ENCODE data around the gene UROC1. TPM values are rescaled to one million over a fixed set of nuclear protein-coding genes. Genes with fewer than 3 reads are reported as not detected.

The UROC1 gene
- total and polyA plus RNA-seq, 5 donors, result not detected

DNA sequence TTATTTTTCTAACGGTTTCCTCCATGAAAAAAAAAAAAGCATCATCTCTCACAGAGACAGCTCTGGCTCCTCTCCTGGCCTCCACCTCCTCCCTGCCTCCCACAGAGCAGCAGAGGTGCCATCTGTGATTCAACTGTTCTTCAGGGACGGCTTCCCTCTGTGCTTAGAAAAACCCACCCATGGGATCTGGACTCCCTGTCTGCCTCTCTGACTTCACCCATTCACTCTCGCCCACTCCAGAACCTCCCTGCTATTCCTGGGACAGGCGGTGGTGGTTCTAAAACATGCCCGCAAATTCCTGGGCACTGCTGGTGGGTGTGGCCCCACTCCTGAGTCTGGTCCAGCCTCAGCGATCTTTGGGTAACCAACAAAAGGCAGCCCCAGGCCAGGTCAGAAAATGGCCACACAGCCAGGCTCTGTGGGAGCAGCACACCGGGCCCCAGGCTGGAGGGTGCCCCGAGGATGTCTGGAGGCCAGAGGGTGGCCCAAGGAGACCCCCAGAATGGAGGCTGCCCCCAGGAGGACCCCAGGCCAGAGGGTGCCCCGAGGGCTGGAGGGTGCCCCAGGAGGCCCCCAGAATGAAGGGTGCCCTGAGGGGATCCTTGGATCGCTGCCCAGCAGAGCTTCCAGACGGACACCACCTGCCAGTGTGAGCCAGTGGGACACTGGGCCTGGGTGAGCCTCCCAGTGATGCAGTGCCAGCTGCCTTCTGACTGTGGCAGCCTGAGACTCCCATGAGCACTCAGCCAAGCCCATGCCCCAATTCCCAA, 3.7 kb upstream of the UROC1 start:
- no peaks in the 10 kb centered on the region for H3K4me1 ChIP-seq (ENCODE audit: control insufficient read depth, insufficient read depth, low read length)
- intact Hi-C loops (cut with DNase I), result loop anchor here in 3 of 4 donors (10.0 kb wide), 2 partner anchors 103 to 1023 kb away; no protein-coding TSS in a partner anchor
- DNase-seq (peak in 1 of 3 donors; percentile 40), ATAC-seq (no peak)
- no peak overlapping the region for H3K4me3 ChIP-seq (ENCODE audit: low read length)
- H3K9me3 ChIP-seq (ENCODE audit: control insufficient read depth, low read length), result no peaks in the 10 kb centered on the region
- WGBS, result 73% methylated on average over 11 of the region's 11 CpGs
- no peak overlapping the region for H3K27ac ChIP-seq (ENCODE audit: low read length)
- no peaks in the 10 kb centered on the region for H3K27me3 ChIP-seq (ENCODE audit: control insufficient read depth, insufficient read depth)

DNA sequence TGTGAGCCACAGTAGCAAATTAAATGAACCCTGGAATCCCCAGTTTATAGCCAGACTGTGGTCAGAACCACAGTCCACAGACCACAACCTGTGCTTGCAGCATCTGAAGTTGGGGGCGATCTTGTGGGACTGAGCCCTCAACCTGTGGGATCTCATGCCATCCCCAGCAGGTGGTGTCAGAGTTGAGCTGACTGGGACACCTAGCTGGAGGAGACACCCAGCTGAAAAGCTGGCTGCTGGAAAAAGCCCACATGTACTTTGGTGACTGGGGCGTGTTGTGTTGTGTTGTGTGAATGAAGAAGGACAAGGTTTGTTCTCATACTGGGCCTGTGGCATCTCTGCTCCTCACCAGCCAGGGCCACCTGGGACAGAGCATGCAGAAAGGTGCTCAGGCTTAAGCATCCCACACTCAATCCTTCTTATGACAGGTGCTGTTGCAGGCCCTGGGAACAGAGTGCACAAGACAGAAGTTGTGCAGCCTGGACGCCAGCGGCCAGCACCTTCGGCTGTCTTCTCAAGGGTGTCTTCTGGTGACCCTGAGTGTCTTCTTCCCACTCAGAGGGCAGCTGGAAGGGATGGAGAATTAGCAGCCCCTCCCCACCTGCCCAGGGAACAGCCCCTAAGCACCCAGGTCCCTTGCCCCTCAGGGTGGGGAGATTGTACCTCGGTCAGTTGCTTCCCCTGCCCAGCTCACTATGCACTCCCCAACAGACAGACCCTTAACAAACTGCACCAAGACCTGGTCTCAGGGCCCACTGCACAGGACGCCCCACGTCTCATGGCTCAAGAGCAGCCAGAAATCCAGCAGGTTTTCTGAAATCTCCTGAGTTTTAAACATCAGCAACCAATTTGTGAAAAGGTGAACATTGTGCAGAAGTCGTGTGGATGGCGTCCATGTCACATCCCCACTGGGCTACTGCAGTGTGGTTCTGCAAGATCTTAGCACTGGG, 2.2 kb upstream of the UROC1 start:
- intact Hi-C loops (cut with DNase I), result loop anchor here in 3 of 4 donors (10.0 kb wide), 2 partner anchors 105 to 1025 kb away; no protein-coding TSS in a partner anchor
- no peak overlapping the region for H3K27ac ChIP-seq (ENCODE audit: low read length)

DNA sequence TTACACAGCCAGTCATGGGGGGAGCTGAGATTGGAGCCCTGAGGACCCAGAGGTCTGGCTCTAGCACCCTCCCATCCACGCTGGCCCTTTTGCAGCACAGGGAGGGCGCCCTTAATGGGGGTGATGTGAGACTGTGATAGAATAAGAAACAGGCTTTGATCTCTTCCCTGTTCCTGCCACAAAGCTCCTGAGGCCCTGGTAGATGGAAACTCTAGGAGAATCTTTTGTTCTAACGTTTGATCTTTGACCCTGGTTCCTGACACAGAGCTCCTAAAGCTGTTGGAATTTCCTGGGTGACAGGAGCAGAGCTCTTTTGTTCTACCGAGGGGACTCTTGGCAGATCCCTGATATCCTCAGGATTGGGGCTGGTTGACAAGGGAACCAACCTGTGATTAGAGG, 1.2 kb upstream of the UROC1 start:
- DNase-seq (no peak), ATAC-seq (no peak)
- H3K27ac ChIP-seq (ENCODE audit: low read length), result no peak overlapping the region
- H3K4me1 ChIP-seq (ENCODE audit: control insufficient read depth, insufficient read depth, low read length), result no peaks in the 10 kb centered on the region
- intact Hi-C loops (cut with DNase I), result no loop called here
- H3K27me3 ChIP-seq (ENCODE audit: control insufficient read depth, insufficient read depth), result no peaks in the 10 kb centered on the region
- H3K9me3 ChIP-seq (ENCODE audit: control insufficient read depth, low read length), result no peaks in the 10 kb centered on the region
- WGBS, result 61% methylated on average over 4 of the region's 4 CpGs
- no peak overlapping the region for H3K4me3 ChIP-seq (ENCODE audit: low read length)

More for the DNA sequence above, 2.2 kb upstream of the UROC1 start:
- WGBS, result 85% methylated on average over 10 of the region's 10 CpGs
- DNase-seq, result no peak
- ATAC-seq, result no peak
- no peaks in the 10 kb centered on the region for H3K4me1 ChIP-seq (ENCODE audit: control insufficient read depth, insufficient read depth, low read length)
- no peak overlapping the region for H3K4me3 ChIP-seq (ENCODE audit: low read length)
- H3K27me3 ChIP-seq (ENCODE audit: control insufficient read depth, insufficient read depth), result no peaks in the 10 kb centered on the region
- H3K9me3 ChIP-seq (ENCODE audit: control insufficient read depth, low read length), result no peaks in the 10 kb centered on the region

DNA sequence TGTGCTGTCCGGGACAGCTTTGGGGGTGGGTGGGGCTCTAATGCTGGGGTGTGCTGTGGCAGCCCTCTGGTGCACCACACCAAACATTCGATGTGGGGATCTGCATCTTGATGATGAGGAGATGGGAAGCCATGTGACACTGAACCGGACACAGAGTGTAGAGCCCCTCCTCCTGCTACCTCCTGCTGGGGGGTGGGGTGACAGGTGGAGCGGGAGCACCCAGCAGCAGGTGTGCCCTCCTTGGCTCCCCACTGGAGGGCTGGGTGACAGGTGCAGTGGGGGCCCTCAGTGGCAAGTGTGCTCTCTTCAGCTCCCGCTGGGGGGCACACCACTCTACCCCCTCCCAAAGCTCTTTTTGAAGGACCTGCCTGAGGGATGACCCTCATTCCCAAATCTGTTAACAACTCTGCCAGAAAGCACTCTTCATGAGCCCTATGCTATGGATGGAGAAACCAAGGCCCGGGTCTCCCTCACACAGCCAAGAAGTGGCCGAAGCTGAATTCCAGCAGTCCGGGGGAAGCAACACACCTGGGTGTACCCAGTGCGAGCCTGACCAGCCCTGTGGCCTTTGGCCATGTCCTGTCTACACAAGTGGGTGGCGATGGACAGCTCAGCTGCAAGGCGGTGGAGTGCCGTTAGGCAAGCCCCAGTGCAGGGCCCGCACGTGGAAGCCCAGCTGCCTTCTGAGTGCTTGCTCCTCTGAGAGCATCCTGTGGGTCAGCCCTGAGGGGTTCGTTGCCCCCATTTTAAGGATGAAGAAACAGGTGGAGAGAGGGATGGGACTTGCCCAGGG, 609 bp upstream of the UROC1 start:
- no peaks in the 10 kb centered on the region for H3K4me1 ChIP-seq (ENCODE audit: control insufficient read depth, insufficient read depth, low read length)
- DNase-seq (peak in 1 of 3 donors; percentile 41), ATAC-seq (no peak)
- H3K27me3 ChIP-seq (ENCODE audit: control insufficient read depth, insufficient read depth), result no peaks in the 10 kb centered on the region
- H3K4me3 ChIP-seq (ENCODE audit: low read length), result no peak overlapping the region
- H3K27ac ChIP-seq (ENCODE audit: low read length), result no peak overlapping the region
- no peaks in the 10 kb centered on the region for H3K9me3 ChIP-seq (ENCODE audit: control insufficient read depth, low read length)
- WGBS, result 79% methylated on average over 15 of the region's 15 CpGs
- intact Hi-C loops (cut with DNase I), result no loop called here

DNA sequence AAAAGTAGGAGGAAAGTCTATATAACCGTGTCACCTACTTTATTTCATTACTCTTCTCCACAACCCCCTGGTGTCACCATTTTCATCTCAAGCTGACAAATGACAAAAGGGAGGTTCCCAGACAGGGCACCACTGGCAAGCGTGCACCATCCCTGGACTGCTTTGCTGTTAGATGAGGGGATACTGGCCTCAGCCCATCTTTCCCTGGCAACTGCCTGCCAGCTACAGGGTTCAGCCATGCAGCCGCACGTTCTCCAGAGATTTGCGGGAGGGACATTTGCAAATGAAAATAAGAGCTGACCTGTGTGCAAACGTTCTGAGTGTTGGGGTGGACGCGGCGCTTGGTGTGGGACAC, 660 bp downstream of the UROC1 start:
- no peak for DNase-seq
- intact Hi-C loops (cut with DNase I), result no loop called here
- 83% methylated on average over 9 of the region's 9 CpGs for WGBS
- Histone ChIP-seq H3K9me3 (ENCODE audit: control insufficient read depth, low read length) (no peaks in the 10 kb centered on the region), H3K4me1 (ENCODE audit: control insufficient read depth, insufficient read depth, low read length) (no peaks in the 10 kb centered on the region), H3K27me3 (ENCODE audit: control insufficient read depth, insufficient read depth) (no peaks in the 10 kb centered on the region), H3K27ac (ENCODE audit: low read length) (no peak overlapping the region), H3K4me3 (ENCODE audit: low read length) (no peak overlapping the region)
- ATAC-seq, result no peak

DNA sequence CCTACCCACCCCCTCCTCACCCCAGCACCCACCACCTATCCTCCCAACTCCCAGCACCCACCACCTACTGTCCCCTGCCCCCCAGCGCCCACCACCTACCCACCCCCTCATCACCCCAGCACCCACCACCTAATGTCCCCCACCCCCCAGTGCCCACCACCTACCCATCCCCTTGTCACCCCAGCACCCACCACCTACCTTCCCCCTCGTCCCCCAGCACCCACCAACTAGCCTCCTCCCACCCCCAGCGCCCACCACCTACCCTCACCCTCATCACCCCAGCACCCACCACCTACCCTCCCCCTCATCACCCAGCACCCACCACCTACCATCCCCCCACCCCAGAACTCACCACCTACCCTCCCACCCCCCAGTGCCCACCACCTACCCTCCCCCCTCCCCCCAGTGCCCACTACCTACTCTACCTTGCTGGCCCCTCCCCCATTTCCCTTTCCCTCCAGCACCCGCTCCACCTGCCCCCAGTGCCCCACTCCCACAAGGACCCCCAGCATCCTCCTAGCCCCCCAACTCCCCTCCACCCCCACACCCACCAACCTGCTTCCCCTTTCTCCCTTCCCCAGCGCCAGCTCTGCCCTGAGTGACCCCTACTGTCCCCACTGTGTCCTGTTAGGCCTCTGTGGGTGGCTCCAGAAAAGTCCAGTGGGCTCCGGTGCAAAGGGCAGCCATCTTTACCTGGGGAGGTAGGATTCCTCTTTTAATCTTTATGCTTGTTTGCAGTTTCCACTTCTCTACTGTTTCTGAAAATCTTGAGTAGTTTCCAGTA, 1.2 kb downstream of the UROC1 start:
- ATAC-seq (no peak), DNase-seq (peak in 1 of 3 donors; percentile 50)
- 85% methylated on average over 6 of the region's 6 CpGs for WGBS
- Histone ChIP-seq H3K27me3 (ENCODE audit: control insufficient read depth, insufficient read depth) (no peaks in the 10 kb centered on the region), H3K4me3 (ENCODE audit: low read length) (no peak overlapping the region), H3K27ac (ENCODE audit: low read length) (no peak overlapping the region), H3K4me1 (ENCODE audit: control insufficient read depth, insufficient read depth, low read length) (no peaks in the 10 kb centered on the region), H3K9me3 (ENCODE audit: control insufficient read depth, low read length) (no peaks in the 10 kb centered on the region)
- intact Hi-C loops (cut with DNase I), result no loop called here

DNA sequence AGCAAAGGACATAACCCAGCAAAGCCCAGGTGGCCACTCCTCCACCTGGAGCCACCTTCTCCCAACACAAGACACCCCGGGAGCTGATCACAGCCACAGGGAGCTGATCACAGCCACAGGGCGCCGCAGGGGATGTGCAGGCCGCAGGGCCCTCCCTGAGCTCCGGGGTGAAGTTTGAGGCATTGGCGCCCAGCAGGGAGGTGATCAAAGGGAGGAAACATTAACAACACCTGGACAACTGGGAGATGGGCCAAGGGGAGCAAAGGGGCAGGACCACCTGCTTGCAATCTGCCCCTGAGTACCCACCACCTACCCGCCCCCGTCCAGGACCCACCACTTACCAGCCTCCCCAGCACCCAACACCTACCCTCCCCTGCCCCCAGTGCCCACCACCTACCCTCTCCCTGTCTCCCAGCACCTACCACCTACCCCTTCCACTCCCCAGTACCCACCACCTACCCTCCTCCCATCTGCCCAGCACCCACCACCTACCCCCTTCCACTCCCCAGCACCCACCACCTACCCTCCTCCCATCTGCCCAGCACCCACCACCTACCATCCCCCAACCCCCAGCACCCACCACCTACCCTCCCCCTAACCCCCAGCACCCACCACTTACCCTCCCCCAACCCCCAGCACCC, 2.4 kb downstream of the UROC1 start:
- no peak overlapping the region for H3K4me3 ChIP-seq (ENCODE audit: low read length)
- H3K4me1 ChIP-seq (ENCODE audit: control insufficient read depth, insufficient read depth, low read length), result no peaks in the 10 kb centered on the region
- H3K9me3 ChIP-seq (ENCODE audit: control insufficient read depth, low read length), result no peaks in the 10 kb centered on the region
- intact Hi-C loops (cut with DNase I), result no loop called here
- no peak overlapping the region for H3K27ac ChIP-seq (ENCODE audit: low read length)
- 91% methylated on average over 8 of the region's 8 CpGs for WGBS
- DNase-seq (peak in 2 of 3 donors; percentile 33 to 43), ATAC-seq (peak in 1 of 2 donors; percentile 16)
- no peaks in the 10 kb centered on the region for H3K27me3 ChIP-seq (ENCODE audit: control insufficient read depth, insufficient read depth)

DNA sequence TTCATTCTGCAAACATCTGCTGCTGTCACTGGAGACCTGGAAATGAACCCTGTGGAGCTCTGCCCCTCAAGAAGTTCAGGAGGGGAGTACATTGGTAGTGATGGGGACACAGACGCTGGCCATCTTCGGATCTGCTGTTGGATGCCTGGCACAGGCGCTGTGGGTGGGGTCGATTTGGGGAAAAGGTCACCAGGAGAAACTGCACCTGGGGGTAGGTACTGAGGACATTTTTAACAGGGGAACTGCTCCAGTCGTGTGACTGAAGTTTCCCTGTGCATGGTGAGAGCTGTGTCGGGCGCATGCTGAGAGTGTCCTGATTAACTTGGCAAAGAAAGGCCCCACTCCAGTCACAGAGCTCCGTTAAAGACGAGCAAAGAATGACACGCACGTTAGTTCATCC, 3.4 kb downstream of the UROC1 start:
- Histone ChIP-seq H3K4me1 (ENCODE audit: control insufficient read depth, insufficient read depth, low read length) (no peaks in the 10 kb centered on the region), H3K9me3 (ENCODE audit: control insufficient read depth, low read length) (no peaks in the 10 kb centered on the region), H3K4me3 (ENCODE audit: low read length) (no peak overlapping the region), H3K27ac (ENCODE audit: low read length) (no peak overlapping the region), H3K27me3 (ENCODE audit: control insufficient read depth, insufficient read depth) (no peaks in the 10 kb centered on the region)
- DNase-seq, result no peak
- WGBS, result 75% methylated on average over 11 of the region's 11 CpGs
- ATAC-seq, result no peak
- intact Hi-C loops (cut with DNase I), result no loop called here

DNA sequence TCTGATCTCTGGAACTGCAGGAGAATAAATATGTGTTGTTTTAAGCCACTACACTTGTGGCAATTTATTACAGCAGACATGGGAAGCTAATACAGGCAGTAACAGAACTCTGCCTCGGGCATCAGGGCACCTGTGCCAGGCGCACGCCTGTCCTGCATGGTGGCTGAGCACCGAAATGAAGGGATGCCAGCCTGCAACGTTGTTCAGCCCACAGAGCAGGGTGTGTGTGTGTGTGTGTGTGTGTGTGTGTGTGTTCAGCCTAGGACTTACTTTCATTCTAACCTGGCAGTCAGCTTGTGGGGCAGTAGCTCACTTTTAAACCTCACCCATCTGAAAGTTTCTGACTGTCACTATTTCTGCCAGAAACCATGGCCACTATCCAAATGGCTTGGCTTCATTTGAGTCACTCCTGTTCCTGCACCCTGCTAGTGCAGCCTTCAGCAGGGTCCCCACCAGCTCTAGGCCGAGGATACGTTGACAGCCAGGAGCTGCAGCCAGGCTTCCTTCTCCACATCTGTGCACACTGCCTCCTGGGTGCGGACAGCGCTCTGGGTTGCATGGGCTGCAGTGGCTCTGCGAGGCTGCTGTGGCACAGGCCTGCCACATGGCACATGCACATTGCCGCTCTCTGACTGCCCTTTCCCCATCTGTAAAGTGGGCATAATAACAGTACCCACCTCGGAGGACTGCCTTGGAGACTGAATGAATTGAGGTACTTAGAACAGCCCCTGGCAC, 4.5 kb downstream of the UROC1 start:
- Histone ChIP-seq H3K9me3 (ENCODE audit: control insufficient read depth, low read length) (no peaks in the 10 kb centered on the region), H3K4me3 (ENCODE audit: low read length) (no peak overlapping the region), H3K4me1 (ENCODE audit: control insufficient read depth, insufficient read depth, low read length) (no peaks in the 10 kb centered on the region), H3K27me3 (ENCODE audit: control insufficient read depth, insufficient read depth) (no peaks in the 10 kb centered on the region), H3K27ac (ENCODE audit: low read length) (no peak overlapping the region)
- WGBS, result 75% methylated on average over 12 of the region's 12 CpGs
- DNase-seq (peak in 1 of 3 donors; percentile 31), ATAC-seq (no peak)
- intact Hi-C loops (cut with DNase I), result no loop called here
